GM10266 (cell line): ENCODE data around the gene UCK2.

Source experiments
- DNase-seq: peaks from one replicate; pipeline ENCODE4 v3.0.0; 2012; ENCODE audit errors: extremely low spot score
- TF ChIP-seq, protein P1 (sequence below): IDR thresholded peaks from 2 replicates; pipeline ENCODE4 v1.5.1; 2012; ENCODE audit warnings: mild to moderate bottlenecking, low read depth; ENCODE audit not compliant: control insufficient read depth, insufficient read depth; ENCODE audit errors: missing control alignments

Gene UCK2

DNA sequence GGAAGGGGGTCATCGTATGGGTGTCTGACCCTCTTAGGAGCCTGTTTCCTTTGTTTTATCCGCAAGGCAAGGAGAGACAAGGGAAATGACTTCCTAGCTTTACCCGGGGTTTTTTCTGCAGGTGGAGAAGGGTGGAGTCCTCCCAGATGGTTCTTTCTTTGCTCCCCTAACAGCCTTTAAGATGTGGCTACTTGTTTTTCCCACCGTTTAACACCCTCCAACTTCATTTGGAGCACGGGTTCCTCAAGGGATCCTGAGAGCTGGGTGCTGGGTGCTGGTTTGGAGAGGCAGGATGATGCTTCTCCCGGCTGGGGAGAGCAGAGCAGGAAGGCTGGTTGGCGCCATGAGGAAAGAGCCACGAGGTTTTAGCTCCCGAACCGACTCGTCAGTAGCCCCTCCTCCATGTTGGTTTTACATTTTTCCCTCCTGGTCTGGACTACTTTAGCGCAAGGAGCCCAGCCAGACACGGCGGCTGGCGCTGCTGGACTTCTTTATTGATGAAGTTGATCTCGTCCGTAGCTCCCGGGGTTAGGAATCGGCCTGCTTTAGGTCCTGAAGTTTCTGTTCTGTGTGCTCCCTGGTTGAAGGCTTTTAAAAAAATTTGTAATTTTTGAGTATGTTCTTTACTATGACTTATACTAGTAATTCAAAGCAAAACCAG, 1.4 kb downstream of the UCK2 start:
- DNase-seq, result peak; percentile 63
- TF ChIP-seq, protein P1, sequence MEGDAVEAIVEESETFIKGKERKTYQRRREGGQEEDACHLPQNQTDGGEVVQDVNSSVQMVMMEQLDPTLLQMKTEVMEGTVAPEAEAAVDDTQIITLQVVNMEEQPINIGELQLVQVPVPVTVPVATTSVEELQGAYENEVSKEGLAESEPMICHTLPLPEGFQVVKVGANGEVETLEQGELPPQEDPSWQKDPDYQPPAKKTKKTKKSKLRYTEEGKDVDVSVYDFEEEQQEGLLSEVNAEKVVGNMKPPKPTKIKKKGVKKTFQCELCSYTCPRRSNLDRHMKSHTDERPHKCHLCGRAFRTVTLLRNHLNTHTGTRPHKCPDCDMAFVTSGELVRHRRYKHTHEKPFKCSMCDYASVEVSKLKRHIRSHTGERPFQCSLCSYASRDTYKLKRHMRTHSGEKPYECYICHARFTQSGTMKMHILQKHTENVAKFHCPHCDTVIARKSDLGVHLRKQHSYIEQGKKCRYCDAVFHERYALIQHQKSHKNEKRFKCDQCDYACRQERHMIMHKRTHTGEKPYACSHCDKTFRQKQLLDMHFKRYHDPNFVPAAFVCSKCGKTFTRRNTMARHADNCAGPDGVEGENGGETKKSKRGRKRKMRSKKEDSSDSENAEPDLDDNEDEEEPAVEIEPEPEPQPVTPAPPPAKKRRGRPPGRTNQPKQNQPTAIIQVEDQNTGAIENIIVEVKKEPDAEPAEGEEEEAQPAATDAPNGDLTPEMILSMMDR, result no peak

DNA sequence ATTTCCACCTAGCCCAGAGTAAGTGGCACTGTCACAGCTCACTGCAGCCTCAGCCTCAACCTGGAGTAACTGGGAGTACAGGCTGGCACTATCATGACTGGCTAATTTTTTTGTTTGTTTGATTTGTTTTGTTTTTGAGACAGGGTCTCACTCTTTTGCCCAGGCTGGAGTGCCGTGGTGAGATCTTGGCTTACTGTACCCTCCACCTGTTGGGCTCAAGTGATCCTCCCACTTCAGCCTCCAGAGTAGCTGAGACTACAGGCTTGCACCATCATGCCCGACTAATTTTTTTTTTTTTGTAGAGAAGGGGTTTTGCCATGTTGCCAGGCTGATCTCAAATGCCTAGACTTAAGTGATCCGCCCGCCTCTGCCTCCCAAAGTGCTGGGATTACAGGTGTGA, 2.5 kb downstream of the UCK2 start:
- DNase-seq, result no peak
- TF ChIP-seq, protein P1, result no peak

DNA sequence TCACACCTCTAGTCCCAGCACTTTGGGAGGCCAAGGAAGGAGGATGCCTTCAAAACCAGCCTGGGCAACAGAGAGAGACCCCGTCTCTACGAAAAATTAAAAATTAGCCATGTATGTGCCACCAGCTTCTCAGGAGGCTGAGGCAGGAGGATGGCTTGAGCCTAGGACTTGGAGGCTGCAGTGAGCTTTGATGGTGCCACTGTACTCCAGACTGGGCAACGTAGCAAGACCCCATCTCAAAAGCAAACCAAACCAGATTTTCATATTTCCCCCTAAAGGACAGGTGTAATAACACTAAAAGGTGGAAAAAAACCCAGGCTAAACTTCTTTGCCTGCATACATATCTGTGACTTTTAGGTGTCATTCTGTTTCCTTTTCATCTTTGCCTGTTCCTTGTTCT, 3.7 kb downstream of the UCK2 start:
- no peak for DNase-seq
- TF ChIP-seq, protein P1, result no peak

DNA sequence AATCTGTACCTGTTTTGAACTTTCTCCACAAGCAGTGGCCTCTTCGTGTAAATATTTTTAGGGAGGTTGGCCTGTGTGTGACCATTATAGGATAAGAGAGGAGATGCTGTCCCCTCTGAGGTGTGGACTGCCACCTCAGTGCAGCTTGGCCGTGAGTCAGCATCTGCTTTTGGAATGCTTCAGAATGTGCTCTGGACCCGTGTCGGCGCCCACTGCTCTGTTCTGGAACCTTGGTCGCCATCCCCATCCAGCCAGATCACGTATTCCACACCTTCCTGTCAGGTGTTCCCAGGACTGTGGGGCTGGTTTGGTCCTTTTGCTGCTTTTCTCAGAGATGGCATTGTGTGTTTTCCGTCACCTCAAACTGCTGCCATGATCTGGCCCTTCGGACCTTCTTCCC, 5.5 kb downstream of the UCK2 start:
- TF ChIP-seq, protein P1, result no peak
- no peak for DNase-seq

DNA sequence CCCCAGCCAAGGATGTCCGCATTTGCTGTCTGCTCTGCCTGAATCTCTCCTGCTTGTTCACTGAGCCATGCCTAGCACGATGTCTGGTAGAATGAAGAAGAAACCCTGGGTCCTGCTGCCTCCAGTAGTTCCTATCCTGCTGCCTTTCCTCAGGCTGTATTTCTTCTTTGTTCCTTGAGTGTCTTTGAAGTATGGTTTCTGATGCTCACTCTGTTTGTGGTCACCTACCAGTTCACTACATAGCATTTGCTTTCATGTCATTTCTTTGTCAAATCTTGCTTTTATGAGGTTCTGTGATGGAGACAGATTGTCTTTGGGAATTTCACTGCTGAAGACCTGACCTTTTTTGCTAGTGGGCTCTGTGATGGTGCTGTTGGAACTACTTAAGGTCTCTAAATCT, 5.9 kb downstream of the UCK2 start:
- TF ChIP-seq, protein P1, result no peak
- DNase-seq, result no peak

DNA sequence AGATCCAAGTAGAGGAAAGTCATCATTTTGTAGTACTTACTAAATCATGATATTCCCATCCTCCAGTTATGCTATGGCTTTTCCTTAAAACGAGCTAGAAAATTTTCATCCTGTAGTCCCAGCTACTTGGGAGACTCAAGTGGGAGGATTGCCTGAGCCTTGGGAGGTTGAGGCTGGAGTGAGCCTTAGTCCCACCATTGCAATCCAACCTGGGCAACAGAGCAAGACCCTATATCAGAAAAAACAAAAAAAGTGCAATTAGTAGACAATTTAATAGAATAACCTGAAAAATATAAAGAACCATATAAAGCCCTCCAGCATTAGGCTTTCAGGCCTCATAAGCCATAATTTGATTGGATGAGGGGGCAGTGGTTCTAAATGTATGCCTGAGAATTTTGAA, 6.8 kb downstream of the UCK2 start:
- DNase-seq, result no peak
- TF ChIP-seq, protein P1, result no peak

DNA sequence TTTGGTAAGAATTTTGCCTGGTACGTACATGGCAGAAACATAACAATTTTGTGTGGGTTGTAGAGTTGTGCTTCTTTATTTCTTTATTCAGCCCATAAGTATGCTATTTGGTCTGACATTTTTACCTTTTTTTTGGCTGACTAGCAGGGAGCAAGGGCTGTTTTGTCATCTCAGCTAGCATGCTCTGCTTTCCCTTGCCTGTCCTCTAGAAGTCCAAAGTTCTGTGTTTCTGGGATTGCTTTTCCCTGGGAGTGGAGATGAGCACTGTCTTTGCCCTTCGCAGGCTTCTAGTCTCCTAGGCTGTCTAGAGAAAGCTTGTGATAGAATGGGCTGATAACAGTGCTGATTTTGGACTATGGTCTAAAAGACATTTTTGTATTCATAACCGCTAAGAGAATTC, 7.5 kb downstream of the UCK2 start:
- DNase-seq, result no peak
- TF ChIP-seq, protein P1, result no peak
